ENCODE results near the gene P3H2.

Gene P3H2

DNA sequence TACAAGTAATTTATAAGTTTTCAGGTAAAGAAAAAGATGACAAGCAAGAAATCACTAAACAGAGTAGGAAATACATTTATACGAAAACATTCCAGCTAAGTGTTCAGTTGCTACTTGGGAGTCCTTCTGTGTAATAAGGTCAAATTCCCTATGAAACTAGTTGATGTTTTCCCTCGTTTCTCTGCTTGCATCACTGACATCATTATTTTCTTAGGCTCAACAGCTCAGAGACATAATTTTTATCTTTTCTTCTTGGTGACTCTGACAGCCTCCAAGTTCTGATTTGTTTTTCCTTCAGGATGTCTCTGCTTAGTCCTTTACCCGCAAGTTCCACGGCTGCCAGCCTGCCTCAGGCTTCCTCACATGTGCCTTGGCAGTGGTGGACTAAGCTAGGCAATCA, 173.6 kb downstream of the P3H2 start:
- H3K9me2 ChIP-seq (replicated peaks; ENCODE audit: low read depth, low read length) = no peaks in the 10 kb centered on the region
- H3K4me3 ChIP-seq (ENCODE audit: low read length, poor library complexity, severe bottlenecking) = no peak overlapping the region
- no peaks in the 10 kb centered on the region for H4K20me1 ChIP-seq (ENCODE audit: insufficient read depth, low read length, poor library complexity, severe bottlenecking)
- TF ChIP-seq, protein P1, sequence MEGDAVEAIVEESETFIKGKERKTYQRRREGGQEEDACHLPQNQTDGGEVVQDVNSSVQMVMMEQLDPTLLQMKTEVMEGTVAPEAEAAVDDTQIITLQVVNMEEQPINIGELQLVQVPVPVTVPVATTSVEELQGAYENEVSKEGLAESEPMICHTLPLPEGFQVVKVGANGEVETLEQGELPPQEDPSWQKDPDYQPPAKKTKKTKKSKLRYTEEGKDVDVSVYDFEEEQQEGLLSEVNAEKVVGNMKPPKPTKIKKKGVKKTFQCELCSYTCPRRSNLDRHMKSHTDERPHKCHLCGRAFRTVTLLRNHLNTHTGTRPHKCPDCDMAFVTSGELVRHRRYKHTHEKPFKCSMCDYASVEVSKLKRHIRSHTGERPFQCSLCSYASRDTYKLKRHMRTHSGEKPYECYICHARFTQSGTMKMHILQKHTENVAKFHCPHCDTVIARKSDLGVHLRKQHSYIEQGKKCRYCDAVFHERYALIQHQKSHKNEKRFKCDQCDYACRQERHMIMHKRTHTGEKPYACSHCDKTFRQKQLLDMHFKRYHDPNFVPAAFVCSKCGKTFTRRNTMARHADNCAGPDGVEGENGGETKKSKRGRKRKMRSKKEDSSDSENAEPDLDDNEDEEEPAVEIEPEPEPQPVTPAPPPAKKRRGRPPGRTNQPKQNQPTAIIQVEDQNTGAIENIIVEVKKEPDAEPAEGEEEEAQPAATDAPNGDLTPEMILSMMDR (conservative IDR thresholded peaks at IDR 0.05; ENCODE audit: low read length) = no peak
- no peak for TF ChIP-seq EZH2phosphoT487 (IDR thresholded peaks at IDR 0.05; ENCODE audit: borderline replicate concordance)
- peaks cover 8% of the 10 kb centered on the region for H3K4me1 ChIP-seq (ENCODE audit: insufficient read depth, low read length, poor library complexity, severe bottlenecking)
- no peak overlapping the region for H3K9ac ChIP-seq (ENCODE audit: low read depth, low read length, poor library complexity, severe bottlenecking)
- no peak overlapping the region for H2AFZ ChIP-seq (ENCODE audit: low read length)
- no peak overlapping the region for H3K4me2 ChIP-seq (ENCODE audit: low read depth, low read length, poor library complexity, severe bottlenecking)
- no peaks in the 10 kb centered on the region for H3K9me3 ChIP-seq (ENCODE audit: insufficient read depth, low read depth, low read length)
- no peaks in the 10 kb centered on the region for H3F3A ChIP-seq (ENCODE audit: low read depth)
- H3K27me3 ChIP-seq (ENCODE audit: insufficient read depth, low read length, poor library complexity, severe bottlenecking) = no peaks in the 10 kb centered on the region
- no peaks in the 10 kb centered on the region for H3K79me2 ChIP-seq (ENCODE audit: insufficient read depth, low read length)
- no peaks in the 10 kb centered on the region for H3K36me3 ChIP-seq (ENCODE audit: insufficient read depth, low read length)

DNA sequence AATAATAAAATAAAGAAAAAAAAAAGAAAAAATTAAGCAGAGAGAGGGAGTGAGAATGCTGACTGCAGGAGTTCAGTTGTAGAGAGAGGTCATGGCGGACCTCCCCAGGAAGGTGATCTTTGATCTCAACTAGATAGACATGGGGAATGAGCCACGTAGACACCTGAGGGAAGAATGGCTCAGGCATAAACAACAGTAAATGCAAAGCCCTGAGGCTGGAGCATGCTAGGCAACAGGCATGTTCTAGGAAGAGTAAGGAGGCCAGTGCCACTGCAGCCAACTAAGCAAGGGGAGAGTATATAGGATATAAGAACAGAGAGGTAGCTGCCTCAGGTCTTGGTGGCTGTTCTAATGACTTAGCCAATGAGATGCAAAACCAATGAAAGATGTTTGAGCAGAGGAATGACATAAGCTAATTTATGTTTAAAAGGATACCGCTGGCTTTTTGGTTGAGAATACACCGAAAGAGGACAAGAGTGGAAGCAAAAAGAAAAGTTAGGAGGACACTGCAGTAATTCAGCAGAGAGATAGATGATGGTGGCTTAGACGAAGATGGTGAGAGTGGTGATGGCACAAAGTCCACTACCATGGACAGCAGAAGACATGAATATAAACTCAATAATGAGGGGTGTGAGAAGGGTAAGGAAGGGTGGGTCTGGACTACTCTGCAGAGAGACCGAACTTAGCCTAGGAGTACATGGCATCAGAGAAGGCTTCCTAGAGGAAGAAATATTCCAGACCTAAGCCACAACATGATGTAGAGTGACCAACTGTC, 174.6 kb downstream of the P3H2 start:
- Histone ChIP-seq H3K79me2 (ENCODE audit: insufficient read depth, low read length) (no peaks in the 10 kb centered on the region), H3K9ac (ENCODE audit: low read depth, low read length, poor library complexity, severe bottlenecking) (no peak overlapping the region), H3K4me3 (ENCODE audit: low read length, poor library complexity, severe bottlenecking) (no peak overlapping the region), H3F3A (ENCODE audit: low read depth) (no peaks in the 10 kb centered on the region), H2AFZ (ENCODE audit: low read length) (no peak overlapping the region), H3K27me3 (ENCODE audit: insufficient read depth, low read length, poor library complexity, severe bottlenecking) (no peaks in the 10 kb centered on the region), H3K9me3 (ENCODE audit: insufficient read depth, low read depth, low read length) (no peaks in the 10 kb centered on the region), H3K9me2 (replicated peaks; ENCODE audit: low read depth, low read length) (no peaks in the 10 kb centered on the region), H4K20me1 (ENCODE audit: insufficient read depth, low read length, poor library complexity, severe bottlenecking) (no peaks in the 10 kb centered on the region), H3K4me1 (ENCODE audit: insufficient read depth, low read length, poor library complexity, severe bottlenecking) (peaks cover 8% of the 10 kb centered on the region), H3K4me2 (ENCODE audit: low read depth, low read length, poor library complexity, severe bottlenecking) (no peak overlapping the region), H3K36me3 (ENCODE audit: insufficient read depth, low read length) (no peaks in the 10 kb centered on the region)
- TF ChIP-seq, protein P1 (conservative IDR thresholded peaks at IDR 0.05; ENCODE audit: low read length) = no peak
- TF ChIP-seq EZH2phosphoT487 (IDR thresholded peaks at IDR 0.05; ENCODE audit: borderline replicate concordance) = no peak

DNA sequence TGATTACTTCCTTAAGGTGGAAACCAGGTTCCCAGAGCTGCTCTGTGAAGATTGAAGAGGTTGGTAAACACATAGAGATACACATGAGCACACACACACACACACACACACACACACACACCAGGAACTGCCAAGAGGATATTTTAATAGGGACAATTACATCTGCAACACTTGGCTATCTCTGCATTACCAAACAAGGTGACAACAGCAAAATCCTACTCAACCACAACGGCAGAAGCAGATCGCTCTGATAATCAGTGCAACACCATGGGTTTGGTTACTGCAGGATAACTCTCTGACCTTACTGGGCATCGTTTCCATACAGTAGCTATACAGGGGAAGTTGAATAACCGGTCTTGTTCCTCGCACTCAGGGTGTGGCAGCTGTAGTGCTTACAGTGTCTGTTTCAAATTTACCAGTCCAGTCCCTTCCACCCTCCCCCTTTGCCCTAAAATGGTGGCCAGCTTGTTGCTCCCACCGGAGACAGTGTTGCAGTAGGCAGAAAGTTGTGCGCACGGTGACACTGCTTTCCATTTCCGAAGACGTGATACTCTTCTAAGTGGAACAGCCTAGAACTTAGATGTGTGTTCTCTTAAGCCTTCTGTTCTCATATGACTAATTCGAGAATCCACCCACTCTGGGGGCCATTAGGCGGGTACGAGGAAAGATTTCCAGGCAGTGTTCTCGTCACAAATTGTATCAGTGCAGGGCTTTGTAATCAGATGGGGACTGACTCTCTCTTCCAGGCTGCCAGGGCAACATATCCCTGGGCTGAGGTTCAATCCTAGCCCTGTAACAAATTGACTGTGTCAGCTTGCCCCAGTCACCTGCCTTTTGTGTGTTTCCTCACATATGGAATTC, 176.2 kb downstream of the P3H2 start:
- no peaks in the 10 kb centered on the region for H3F3A ChIP-seq (ENCODE audit: low read depth)
- no peak overlapping the region for H3K4me2 ChIP-seq (ENCODE audit: low read depth, low read length, poor library complexity, severe bottlenecking)
- H3K36me3 ChIP-seq (ENCODE audit: insufficient read depth, low read length) = no peaks in the 10 kb centered on the region
- H3K4me1 ChIP-seq (ENCODE audit: insufficient read depth, low read length, poor library complexity, severe bottlenecking) = peaks cover 4% of the 10 kb centered on the region
- no peak overlapping the region for H3K4me3 ChIP-seq (ENCODE audit: low read length, poor library complexity, severe bottlenecking)
- no peaks in the 10 kb centered on the region for H3K9me3 ChIP-seq (ENCODE audit: insufficient read depth, low read depth, low read length)
- H3K27me3 ChIP-seq (ENCODE audit: insufficient read depth, low read length, poor library complexity, severe bottlenecking) = no peaks in the 10 kb centered on the region
- H2AFZ ChIP-seq (ENCODE audit: low read length) = no peak overlapping the region; the same call in 1 of the 2 replicates
- H3K79me2 ChIP-seq (ENCODE audit: insufficient read depth, low read length) = no peaks in the 10 kb centered on the region
- H3K9ac ChIP-seq (ENCODE audit: low read depth, low read length, poor library complexity, severe bottlenecking) = no peak overlapping the region
- TF ChIP-seq, protein P1 (conservative IDR thresholded peaks at IDR 0.05; ENCODE audit: low read length) = no peak
- no peak for TF ChIP-seq EZH2phosphoT487 (IDR thresholded peaks at IDR 0.05; ENCODE audit: borderline replicate concordance)
- no peaks in the 10 kb centered on the region for H4K20me1 ChIP-seq (ENCODE audit: insufficient read depth, low read length, poor library complexity, severe bottlenecking)
- no peaks in the 10 kb centered on the region for H3K9me2 ChIP-seq (replicated peaks; ENCODE audit: low read depth, low read length)
